GM10248 (cell line): ENCODE data around the gene RANBP3.

Source experiments
- CTCF ChIA-PET: fragments of 300-600 bp; sonication (Branson Sonifier 250); formaldehyde crosslinking; extraction: SDS; loops from one replicate; lab custom pipeline; 2021; ENCODE audit warnings: antibody characterized with exemption; lab: Yijun Ruan, JAX
- POLR2A ChIA-PET: fragments of 350-650 bp; sonication (Branson Sonifier 250); formaldehyde crosslinking; extraction: SDS; loops from one replicate; lab custom pipeline; 2020; ENCODE audit warnings: antibody characterized with exemption; lab: Yijun Ruan, JAX
- DNase-seq: peaks from one replicate; pipeline ENCODE4 v3.0.0; 2012; ENCODE audit errors: extremely low spot score
- TF ChIP-seq, protein P1 (sequence below): IDR thresholded peaks from 2 replicates; pipeline ENCODE4 v1.5.1; 2012; ENCODE audit warnings: mild to moderate bottlenecking, low read depth; ENCODE audit errors: extremely low read depth, missing control alignments, control extremely low read depth

The RANBP3 gene

GRCh38 chr19:5873617-5874199 lies 104.2 kb downstream of the RANBP3 start:
- POLR2A ChIA-PET = no interaction called here
- no peak for DNase-seq
- TF ChIP-seq, protein P1, sequence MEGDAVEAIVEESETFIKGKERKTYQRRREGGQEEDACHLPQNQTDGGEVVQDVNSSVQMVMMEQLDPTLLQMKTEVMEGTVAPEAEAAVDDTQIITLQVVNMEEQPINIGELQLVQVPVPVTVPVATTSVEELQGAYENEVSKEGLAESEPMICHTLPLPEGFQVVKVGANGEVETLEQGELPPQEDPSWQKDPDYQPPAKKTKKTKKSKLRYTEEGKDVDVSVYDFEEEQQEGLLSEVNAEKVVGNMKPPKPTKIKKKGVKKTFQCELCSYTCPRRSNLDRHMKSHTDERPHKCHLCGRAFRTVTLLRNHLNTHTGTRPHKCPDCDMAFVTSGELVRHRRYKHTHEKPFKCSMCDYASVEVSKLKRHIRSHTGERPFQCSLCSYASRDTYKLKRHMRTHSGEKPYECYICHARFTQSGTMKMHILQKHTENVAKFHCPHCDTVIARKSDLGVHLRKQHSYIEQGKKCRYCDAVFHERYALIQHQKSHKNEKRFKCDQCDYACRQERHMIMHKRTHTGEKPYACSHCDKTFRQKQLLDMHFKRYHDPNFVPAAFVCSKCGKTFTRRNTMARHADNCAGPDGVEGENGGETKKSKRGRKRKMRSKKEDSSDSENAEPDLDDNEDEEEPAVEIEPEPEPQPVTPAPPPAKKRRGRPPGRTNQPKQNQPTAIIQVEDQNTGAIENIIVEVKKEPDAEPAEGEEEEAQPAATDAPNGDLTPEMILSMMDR = no peak
- CTCF ChIA-PET = no interaction called here

DNA sequence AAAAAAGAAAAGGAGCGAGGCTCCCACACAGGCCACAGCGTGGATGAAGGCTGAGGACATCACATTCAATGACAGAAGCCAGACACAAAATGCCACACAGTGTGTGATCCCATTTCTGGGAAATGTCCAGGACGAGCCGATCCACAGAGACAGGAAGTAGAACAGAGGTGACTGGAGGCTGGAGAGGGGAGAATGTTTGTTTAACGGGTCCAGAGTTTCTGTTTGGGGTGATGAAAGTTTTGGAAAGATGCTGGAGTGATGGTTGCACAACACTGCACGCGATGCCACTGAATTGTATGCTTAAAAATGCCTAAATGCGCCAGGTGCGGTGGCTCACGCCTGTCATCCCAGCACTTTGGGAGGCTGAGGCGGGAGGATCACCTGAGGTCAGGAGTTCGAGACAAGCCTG lies 107.0 kb downstream of the RANBP3 start:
- no peak for DNase-seq
- ChIA-PET CTCF (no interaction called here), POLR2A (interaction anchor here (0.6 kb wide), 1 partner anchor 669 kb away, joined by 7 read pairs; no protein-coding TSS in a partner anchor)
- TF ChIP-seq, protein P1 = no peak

- ChIA-PET POLR2A (no interaction called here), CTCF (no interaction called here)
- TF ChIP-seq, protein P1 = no peak
- DNase-seq = no peak
These were observed 110.5 kb downstream of the RANBP3 start for GRCh38 chr19:5867201-5868136.
